NCI-H82 (cell line): ENCODE data around the gene SLC44A2.
A peak's percentile ranks its signal among the peaks of the same experiment; 100 is the strongest.

ENCODE experiments used
- DNase-seq: peaks from one replicate; lab custom pipeline; 2025; lab: John Stamatoyannopoulos, UW

The SLC44A2 gene

GRCh38 chr19:10625003-10625761 lies at the start of gene SLC44A2:
SLC44A2 (plus strand) TSS chr19:10625553; CDS start chr19:10625634, 81 bp downstream.
- DNase-seq = peak; percentile 18

GRCh38 chr19:10577951-10578350 lies 47.4 kb upstream of the SLC44A2 start:
- DNase-seq = no peak

GRCh38 chr19:10580979-10581631 lies 44.2 kb upstream of the SLC44A2 start:
- peak; percentile 96 for DNase-seq

- no peak for DNase-seq
Measured at GRCh38 chr19:10582091-10582490, 43.3 kb upstream of the SLC44A2 start.

- peak; percentile 15 for DNase-seq
Measured at GRCh38 chr19:10583036-10583776, 42.1 kb upstream of the SLC44A2 start.

- no peak for DNase-seq
Measured at GRCh38 chr19:10586396-10586795, 39.0 kb upstream of the SLC44A2 start.

GRCh38 chr19:10587022-10587838 lies 38.1 kb upstream of the SLC44A2 start, which contains the start of gene AP1M2:
AP1M2 (minus strand) TSS chr19:10587312; CDS start chr19:10587231, 81 bp downstream.
- no peak for DNase-seq

- no peak for DNase-seq
Measured at GRCh38 chr19:10587839-10588150, 37.6 kb upstream of the SLC44A2 start.

- DNase-seq = no peak
Measured at GRCh38 chr19:10593148-10593547, 32.2 kb upstream of the SLC44A2 start.

- no peak for DNase-seq
Measured at GRCh38 chr19:10593820-10594637, 31.3 kb upstream of the SLC44A2 start.

- no peak for DNase-seq
Measured at GRCh38 chr19:10600149-10600548, 25.2 kb upstream of the SLC44A2 start.

- DNase-seq = no peak
Measured at GRCh38 chr19:10601999-10602329, 23.4 kb upstream of the SLC44A2 start.

GRCh38 chr19:10602330-10603083 lies 22.8 kb upstream of the SLC44A2 start:
- DNase-seq = peak; percentile 80

- DNase-seq = no peak
Measured at GRCh38 chr19:10603084-10603872, 22.1 kb upstream of the SLC44A2 start.

- DNase-seq = no peak
Measured at GRCh38 chr19:10603873-10604459, 21.4 kb upstream of the SLC44A2 start.

- DNase-seq = no peak
Measured at GRCh38 chr19:10604460-10604980, 20.8 kb upstream of the SLC44A2 start.

GRCh38 chr19:10611907-10612306 lies 13.4 kb upstream of the SLC44A2 start:
- peak; percentile 77 for DNase-seq

GRCh38 chr19:10612499-10613119 lies 12.7 kb upstream of the SLC44A2 start:
- DNase-seq = no peak
